GM12878 (cell line): Measurements from ENCODE around the gene CTNNA3.

Experiments used
- CTCF ChIP-seq, 3 experiments: IDR thresholded peaks in 2 of 3; conservative IDR thresholded peaks in 1 of 3; 2 replicates each; pipeline ENCODE4 v1.5.1; 2011; ENCODE audit warnings: low read depth in 3 of 3, low read length in 3 of 3, mild to moderate bottlenecking in 3 of 3, control low read depth in 2 of 3, moderate library complexity in 2 of 3, inconsistent platforms in 1 of 3, mixed read lengths in 1 of 3; ENCODE audit not compliant: control insufficient read depth in 2 of 3, insufficient read depth in 1 of 3; ENCODE audit errors: extremely low read depth in 1 of 3
- EZH2 ChIP-seq: IDR thresholded peaks from 2 replicates; pipeline ENCODE4 v1.6.1; 2012; ENCODE audit warnings: low read depth, mild to moderate bottlenecking, control low read depth, inconsistent platforms, low read length, borderline replicate concordance; ENCODE audit not compliant: control insufficient read depth
- POLR2A ChIP-seq: IDR thresholded peaks from 2 replicates; pipeline ENCODE4 v1.6.1; 2011; ENCODE audit warnings: low read depth, mild to moderate bottlenecking, low read length

GRCh38 chr10:66809402-66809801 is 886.6 kb downstream of the CTNNA3 start:
- no peak for TF ChIP-seq CTCF (IDR thresholded peaks at IDR 0.05 in 2 of 3, conservative IDR thresholded peaks at IDR 0.05 in 1 of 3; ENCODE audit: control insufficient read depth in 2 of 3, extremely low read depth in 1 of 3, insufficient read depth in 1 of 3, low read depth in 3 of 3, low read length in 3 of 3)
- TF ChIP-seq POLR2A: no peak
- no peak for TF ChIP-seq EZH2
